ENCODE results near the gene CACNA1B.

Gene CACNA1B

DNA sequence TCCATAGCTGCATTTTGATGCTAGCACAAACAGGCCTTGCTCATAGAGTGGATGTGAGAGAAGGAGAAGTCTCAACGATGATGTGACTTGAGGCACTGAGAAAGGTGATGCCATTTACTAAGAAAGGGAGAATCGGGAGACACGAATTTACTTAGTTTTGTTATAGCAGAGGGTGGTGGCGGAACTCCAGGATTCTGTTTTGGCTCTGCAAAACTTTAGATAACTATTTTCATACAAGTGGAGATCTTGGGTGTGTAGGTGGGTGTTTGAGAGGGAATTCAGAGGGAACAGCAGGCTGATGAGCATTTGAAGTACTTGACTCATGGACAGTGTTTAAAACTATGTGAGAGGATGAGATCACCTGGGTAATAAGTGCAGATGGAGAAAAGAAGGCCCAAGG lies 43.2 kb downstream of the CACNA1B start:
- DNase-seq (ENCODE audit: low read depth): no peak

DNA sequence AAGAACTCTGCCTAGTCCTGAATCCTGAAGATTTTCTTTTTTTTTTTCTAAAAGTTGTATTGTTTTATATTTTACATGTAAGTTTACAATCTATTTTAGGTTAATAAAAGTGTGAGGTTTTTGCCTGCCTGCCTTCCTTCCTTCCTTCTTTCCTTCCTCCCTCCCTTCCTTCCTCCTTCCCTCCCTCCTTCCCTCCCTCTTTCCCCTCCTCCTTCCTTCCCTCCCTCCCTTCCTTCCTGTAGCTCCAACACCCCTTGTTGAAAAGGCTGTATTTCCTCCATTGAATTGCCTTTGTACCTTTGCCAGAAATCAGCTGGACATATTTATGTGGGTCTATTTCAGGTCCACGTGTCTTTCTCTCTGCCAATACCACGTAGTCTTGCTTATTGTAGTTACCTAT lies 46.6 kb downstream of the CACNA1B start:
- no peak for DNase-seq (ENCODE audit: low read depth)

DNA sequence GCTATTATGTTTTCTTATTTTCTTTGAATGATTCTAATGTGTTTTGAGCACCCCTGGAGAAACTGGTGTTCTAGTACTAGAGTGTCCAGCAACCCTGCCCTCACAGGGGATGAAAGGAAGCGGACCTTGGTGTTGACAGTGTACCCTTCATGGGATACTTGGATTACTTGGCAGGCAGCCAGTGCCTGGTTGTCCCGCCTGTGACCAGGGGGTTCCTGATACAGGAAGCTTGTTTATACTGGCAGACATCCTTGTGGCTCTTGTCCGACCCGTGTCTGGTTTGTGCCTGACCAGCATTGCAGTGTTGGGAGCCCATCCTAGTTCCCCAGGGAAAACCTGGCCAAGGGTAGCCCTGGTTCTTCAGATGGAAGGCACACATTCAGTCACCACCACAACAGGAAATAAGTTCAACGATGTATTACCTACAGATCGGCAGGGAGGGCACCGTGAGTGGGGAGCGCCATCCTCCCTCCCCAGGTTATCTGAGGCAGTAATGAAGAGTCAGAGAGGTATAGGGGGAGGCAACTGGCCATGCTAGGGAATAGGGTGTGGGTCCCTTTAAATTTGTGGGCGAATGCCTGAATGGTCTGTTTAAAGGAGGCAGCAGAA lies 47.3 kb downstream of the CACNA1B start:
- no peak for DNase-seq (ENCODE audit: low read depth)

DNA sequence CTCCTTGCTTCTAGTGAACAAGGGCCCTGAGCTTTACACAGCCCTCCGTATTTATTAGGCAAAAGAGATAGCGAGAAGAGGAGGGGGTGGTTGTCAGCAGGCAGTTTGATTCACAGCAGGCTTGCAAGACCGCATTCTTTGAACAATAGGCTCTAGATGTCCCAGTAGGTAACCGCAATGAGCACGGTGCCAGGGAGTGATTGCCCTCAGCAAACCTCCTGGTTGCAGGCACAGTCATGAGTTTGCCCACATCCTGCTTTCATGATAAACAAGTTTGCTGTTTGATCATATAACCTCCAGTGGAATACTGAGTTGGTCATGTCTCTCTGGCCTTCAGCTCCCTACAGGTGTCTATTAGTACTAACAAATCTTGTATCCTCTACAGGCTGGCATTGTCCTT lies 66.1 kb downstream of the CACNA1B start:
- DNase-seq (ENCODE audit: low read depth): no peak

DNA sequence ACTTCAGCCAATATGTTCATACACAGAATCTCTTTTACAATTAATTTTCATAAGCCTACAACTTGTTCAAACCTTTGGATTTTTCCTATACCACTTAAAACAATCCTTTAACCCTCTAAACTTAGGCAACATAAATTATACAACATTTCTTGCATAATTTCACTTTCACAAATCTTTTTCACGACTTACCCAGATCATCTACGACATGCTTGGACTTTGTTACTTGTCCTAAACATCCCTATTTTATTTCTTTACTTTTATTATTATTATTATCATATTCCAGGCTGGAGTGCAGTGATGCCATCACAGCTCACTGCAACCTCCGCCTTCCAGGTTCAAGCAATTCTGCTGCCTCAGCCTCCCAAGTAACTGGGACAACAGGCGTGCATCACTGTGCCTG lies 68.0 kb downstream of the CACNA1B start:
- no peak for DNase-seq (ENCODE audit: low read depth)

DNA sequence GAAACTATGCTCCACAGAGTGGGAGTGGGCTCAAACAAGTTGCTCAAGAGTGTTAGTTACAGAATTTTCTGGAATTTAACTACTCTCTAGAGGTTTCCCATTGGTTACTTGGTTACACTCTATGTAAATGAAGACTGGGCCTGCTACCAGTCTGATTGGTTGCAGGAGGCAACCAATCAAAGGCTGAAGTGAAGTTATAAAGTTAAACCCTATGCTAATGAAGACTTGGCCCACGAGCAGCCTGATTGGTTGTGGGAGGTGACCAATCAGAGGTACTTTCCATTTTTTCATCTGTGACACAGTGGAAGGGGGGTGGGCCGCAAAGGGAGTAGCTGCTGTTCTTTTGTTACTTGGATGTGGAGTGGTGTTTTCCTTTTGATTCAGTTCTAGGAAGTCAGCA lies 69.4 kb downstream of the CACNA1B start:
- DNase-seq (ENCODE audit: low read depth): no peak

DNA sequence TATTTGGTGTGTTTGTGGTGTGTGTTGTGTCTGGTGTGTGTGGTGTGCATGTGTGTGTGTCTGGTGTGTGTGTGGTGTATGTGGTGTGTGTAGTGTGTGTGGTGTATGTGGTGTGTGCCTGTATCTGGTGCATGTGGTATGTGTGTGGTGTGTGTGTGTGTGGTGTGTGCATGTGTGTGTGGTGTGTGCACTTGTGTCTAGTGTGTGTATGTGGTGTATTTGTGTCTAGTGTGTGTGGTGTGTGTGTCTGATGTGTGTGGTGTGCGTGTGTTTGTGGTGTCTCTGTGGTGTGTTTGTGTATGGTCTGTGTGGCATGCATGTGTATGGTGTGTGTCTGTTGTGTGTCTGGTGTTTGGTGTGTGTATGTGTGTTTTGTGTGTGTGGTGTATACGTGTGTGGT lies 71.1 kb downstream of the CACNA1B start:
- no peak for DNase-seq (ENCODE audit: low read depth)

DNA sequence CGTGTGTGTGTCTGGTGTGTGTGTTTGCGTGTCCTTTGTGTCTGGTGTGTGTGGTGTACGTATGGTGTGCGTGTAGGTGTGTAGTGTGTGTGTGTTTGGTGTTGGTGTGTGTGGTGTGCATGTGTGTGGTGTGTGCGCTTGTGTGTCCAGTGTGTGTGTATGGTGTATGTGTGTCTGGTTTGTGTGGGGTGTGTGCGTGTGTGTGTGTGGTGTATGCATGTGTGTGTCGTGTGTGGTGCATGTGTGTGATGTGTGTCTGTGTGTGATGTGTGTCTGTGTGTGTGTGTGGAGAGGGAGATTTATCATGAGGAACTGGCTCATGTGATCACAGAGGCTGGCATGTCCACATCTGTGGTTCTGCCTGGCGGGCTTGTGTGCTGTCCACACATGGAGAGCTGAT lies 71.7 kb downstream of the CACNA1B start:
- DNase-seq (ENCODE audit: low read depth): no peak

DNA sequence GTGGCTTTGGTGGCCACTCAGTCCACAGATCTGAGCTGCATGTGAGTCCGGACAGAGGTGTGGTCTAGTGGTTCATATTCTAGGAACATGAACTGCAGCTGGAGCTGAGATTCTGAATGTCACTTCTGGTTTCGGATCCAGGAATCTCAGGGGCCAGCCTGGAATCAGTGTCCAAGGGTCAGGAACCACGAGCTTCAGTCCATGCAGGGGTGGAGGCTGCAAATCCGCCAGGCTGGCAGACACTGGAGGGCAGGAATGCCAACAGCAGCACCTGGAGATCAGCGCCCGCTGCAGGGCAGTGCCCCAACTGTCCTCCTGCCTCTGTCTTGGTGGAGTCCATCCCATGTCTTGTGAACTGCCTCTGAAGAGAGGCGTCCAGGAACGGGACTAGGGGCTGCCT lies 73.5 kb downstream of the CACNA1B start:
- no peak for DNase-seq (ENCODE audit: low read depth)

DNA sequence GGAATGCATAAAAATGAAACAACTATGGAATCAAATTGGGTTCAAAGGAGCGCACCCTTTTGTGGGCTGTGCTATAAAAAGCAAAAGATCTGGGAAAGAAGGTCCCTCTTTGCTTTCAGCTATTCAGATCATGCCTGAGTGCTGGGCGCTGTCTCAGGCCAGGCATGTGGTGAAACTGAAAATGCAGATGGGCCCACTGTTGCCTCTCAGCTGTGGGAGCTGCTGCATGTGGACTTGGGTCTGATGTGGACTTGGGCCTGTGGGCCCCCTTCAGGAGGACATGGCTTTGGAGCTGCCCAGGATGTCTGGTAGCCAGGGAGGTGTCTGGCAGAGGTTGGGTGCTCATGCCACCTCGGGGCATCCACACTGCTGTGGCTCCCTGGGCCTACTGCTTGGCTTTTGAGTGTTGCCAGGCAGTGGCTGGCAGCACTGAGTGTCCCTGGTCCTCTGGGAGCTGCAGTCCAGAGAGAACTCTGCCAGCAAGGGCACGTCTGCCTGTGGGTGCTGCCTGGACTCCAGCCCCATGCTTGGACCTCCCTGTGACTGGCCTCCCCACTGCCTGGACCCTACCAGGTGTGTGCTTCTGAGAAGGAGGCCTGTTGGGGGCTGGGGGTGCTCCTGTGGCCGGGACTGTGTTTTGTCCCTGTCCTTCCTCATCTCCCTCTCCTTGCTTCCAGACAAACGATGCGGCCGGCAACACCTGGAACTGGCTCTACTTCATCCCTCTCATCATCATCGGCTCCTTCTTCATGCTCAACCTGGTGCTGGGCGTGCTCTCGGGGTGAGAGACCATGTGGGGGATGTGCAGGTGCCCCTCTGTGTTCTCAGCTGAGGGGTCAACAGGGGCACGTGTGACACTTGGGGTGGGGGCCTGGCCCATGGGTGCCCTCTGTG lies 74.3 kb downstream of the CACNA1B start:
- DNase-seq (ENCODE audit: low read depth): no peak

DNA sequence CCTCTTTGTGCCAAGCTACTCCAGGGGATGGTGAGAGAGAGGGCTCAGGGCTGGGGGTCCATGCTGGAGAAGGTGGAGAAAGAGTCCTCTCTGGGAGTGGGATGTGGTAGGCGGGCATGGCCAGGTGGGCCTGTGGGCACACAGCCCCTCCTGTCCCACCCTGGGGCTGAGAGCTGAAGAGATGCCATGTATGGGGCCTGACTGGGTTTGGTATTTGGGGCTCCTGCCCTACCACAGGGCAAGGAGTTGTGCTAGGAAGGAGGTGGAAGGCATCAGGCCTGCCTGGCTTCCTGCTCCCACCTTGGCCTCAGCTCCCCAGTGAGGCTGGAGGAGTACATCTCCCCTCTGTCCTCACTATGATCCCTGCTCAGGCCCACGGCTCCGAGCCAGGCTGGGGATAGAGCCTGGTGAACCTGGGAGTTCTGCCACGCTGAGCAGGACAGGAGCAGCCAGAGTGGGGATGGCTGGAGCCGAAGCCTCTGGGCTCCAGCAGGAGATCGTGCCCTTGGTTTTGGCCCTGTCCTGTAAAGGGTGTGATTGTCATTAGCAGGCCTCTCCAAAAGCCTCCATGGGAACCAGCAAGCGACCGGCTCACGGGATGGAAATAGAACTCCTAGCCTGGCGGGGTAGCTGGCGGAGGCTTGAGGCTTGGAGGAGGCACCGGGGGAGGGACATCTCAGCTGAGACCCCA lies 75.5 kb downstream of the CACNA1B start:
- no peak for DNase-seq (ENCODE audit: low read depth)

DNA sequence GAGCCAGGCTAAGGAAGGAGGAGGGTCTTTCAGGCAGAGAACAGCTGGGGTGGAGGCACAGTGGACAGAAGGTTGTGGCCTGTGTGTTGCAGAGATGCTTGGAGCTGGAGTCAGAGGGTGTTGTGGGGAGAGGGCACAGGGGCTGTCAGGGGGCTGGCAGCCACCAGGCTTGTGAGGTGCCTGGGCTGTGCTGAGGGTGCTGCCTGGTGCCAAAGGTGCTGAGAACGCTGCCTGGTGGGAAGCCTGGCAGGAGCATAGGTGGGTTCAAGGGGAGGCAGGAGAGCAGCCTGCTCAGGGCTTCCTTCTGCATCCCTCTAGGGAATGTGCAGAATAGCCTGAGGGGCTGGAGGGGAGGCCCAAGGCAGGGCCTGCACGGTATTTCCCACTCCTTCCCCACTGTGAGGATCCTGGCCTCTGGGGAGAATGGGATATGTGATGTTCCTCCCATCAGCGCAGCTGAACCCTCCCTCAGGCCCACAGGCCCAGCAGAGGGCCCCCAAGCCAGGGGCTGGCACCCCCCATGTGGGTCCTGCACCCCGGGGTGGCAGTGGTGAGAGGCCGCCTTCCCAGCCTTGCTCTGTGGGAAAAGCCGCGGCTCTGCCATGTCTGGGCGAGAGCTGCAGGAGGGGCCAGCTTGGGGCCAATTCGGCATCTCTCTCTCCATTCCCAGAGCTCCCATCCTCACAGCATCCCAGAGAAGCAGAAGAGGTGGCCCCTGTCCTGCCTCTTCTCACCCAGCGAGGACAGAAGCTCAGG lies 76.3 kb downstream of the CACNA1B start:
- no peak for DNase-seq (ENCODE audit: low read depth)

DNA sequence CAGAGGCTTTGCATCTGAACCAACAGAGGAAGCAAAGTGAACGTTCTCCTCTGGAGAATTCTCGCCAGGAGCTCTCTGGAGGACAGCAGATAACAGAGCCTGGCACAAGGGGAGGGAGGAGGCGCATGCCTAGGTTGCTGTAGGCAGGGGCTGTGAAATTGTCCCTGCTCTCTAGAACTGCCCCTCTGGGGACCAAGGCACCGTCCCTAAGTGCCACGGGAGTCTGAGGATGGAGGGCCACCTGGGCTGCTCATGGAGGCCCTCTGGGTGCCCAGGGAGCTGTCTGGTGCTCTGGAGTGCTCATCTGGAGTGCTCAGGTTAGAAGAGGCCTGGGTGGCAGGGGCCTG lies 77.6 kb downstream of the CACNA1B start:
- DNase-seq (ENCODE audit: low read depth): no peak

DNA sequence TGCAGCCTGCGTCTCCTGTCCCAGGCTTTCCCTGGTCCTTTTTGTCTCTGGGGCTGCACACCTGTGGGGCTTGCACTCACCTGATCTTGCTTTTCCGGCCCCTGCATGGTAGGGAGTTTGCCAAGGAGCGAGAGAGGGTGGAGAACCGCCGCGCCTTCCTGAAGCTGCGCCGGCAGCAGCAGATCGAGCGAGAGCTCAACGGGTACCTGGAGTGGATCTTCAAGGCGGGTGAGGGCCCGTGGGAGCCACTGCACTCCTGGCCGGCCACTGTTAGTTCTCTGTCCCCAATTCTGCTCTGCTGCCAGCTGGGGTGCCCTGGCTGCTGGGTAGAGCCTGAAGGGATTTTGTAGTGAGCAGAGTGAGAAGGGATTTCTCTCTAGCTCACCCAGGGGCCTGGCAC lies 78.0 kb downstream of the CACNA1B start:
- DNase-seq (ENCODE audit: low read depth): no peak

DNA sequence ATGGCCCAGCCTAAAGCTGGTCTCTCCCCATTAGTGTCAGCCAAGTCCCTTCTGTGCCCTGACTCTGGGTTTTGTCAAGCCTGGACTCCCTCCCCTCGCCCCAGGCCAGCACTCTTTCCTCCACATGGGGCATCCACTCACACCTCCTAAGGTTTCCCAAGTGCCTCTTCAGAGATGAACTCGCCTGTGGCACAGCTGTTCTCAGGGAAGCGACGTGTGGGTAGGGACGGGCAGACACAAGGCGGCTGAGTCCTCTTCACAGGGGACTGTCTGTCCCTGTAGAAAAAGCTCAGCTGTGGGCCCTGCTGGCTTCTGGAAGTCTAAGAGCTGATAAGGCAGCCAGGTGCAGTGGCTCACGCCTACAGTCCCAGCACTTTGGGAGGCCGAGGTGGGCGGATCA lies 78.5 kb downstream of the CACNA1B start:
- no peak for DNase-seq (ENCODE audit: low read depth)

DNA sequence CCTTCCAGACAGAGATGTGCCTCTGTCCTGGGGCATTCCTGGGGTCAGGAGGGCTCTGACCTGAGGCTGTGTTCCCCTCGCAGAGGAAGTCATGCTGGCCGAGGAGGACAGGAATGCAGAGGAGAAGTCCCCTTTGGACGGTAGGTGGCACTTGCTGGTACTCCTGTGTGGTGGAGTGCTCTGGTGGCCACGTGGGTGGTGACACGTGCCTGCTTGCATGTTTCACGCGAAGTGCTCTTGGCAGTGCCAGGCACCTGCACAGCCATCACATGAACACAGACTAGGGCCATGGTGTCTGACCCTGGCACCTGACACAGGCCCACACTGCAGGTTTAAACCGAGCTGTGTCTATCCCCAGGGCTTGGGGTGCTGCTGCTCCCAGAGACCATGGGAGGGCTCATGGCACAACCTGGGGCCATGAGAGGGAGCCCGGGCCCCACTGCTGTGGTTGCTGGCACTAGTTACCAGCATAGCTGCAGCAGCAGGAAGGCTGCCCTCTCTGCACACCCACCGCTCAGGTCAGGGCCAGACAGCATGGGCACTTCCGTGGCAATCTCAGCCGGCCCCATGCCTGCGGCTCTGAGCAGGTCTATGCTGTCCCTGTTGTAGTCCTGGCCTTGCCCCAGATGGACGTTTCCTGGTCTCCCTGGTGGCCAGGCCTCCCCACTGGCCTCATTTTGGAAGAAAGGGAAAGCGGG lies 79.3 kb downstream of the CACNA1B start:
- no peak for DNase-seq (ENCODE audit: low read depth)

DNA sequence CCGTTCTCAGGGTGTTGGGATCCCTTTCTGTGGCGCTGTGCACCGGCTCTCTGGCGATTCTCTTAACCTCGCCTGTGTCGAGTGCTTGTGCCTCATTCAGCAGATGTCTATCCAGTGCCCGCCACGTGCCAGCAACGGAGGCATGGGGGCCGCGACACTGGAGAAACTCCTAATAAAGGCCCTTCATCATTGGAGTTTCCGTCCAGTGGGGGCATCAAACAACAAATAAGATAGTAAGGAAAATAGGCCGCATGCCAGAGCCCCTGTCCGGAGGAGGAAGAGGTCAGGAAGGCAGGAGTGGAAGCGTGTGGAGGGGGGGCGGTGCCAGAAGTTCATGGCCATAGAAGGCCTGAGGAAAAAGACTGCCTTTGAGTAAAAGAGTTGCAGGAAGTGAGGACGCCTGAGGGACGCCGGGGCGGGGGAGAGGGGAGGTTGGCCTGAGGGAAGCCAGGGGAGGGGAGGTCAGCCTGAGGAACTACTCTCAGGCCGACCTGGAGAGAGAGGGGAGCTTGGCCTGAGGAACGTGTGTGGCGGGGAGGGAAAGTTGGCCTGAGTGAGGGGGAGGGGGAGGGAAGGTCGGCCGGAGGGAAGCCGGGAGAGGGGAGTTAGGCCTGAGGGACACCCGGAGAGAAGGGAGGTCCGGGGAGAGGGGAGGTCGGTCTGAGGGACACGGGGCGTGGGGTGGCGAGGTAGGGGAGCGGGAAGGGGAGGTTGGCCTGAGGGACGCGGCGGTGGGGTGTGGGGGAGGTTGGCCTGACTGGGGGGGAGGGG lies 82.2 kb downstream of the CACNA1B start:
- DNase-seq (ENCODE audit: low read depth): no peak

DNA sequence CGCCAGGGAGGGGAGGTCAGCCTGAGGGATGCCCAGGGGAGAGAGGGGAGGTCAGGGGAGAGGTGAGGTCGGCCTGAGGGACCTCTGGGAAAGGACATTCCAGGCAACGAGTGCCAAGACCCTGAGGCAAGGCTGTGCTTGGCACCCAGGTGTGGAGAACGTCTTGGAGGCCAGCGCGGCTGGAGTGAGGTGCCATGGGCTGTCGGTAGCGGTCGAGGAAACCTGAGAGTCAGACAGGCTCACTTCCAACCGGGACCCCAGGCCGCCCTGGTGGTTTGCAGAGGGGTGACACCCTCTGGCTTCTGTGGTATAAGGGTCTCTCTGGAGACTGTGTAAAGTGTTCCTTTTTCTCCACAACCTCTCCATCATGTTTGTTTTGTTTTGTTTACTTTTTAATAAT lies 82.9 kb downstream of the CACNA1B start:
- no peak for DNase-seq (ENCODE audit: low read depth)

DNA sequence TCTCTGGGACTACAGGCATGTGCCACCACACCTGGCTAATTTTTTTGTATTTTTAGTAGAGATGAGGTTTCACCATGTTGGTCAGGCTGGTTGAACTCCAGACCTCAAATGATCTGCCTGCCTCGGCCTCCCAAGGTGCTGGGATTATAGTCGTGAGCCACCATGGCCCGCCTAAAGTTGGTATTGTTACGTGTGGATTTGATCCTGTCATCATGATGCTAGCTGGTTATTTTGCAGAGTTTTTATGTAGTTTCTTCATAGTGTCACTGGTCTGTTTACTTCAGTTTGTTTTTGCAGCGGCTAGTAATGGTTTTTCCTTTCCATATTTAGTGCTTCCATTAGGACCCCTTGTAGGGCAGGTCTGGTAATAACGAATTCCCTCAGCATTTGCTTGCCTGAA lies 85.9 kb downstream of the CACNA1B start:
- DNase-seq (ENCODE audit: low read depth): no peak

DNA sequence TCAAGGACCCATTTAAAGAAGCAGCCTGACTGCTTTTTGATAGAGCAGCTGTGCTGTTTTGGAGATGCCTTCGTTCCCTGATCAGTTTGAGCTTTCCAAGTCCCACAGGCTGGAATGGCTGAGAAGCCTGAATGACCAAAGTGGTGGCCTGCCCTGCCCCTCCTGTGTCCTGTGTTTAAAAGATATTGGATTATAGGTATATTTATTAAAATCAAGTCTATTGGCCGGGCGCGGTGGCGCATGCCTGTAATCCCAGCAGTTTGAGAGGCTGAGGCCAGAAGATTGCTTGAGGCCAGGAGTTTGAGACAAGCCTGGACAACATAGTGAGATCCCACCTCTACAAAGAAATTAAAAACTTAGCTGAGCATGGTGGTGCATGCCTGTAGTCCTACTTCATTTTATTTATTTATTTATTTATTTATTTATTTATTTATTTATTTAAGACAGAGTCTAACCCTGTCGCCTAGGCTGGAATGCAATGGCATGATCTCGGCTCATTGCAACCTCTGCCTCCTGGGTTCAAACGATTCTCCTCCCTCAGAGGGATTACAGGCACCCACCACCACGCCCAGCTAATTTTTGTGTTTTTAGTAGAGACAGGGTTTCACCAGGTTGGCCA lies 87.7 kb downstream of the CACNA1B start:
- no peak for DNase-seq (ENCODE audit: low read depth)
